ENCODE data around the gene RNF223.

GRCh38 chr1:1074631-1075147 lies 583 bp upstream of the RNF223 start:
- TF ChIP-seq CTCF (IDR thresholded peaks at IDR 0.05) (no peak), POLR2A (IDR thresholded peaks at IDR 0.05) (no peak)

All from thyroid gland (tissue), 4 donors.